ENCODE results near the gene IRF4.

Gene IRF4

DNA sequence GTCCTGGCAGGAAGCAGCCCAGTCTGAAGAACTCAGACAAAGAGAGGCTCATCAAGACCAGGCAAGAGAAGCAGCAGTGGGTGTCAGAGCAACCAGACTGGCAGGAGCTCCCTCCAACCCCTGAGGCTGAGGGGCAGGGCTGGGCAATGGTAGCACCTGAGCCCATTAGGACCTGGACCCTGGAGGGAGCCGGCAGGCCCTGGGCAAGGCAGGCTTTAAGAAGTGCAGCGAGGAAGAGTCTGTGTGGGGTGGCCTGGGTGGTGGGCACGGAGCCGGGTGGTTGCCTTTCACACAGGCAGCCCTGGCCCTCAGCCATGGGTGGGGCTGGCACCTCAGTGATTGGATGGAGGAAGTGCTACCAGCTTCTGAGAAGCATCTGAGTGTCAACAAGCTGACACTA lies 33.1 kb upstream of the IRF4 start:
- FAIRE-seq (no peak), DNase-seq (ENCODE audit: insufficient read length, low spot score) (no peak)
- TF ChIP-seq POLR2A (IDR thresholded peaks at IDR 0.05; ENCODE audit: low read depth, low read length): no peak

DNA sequence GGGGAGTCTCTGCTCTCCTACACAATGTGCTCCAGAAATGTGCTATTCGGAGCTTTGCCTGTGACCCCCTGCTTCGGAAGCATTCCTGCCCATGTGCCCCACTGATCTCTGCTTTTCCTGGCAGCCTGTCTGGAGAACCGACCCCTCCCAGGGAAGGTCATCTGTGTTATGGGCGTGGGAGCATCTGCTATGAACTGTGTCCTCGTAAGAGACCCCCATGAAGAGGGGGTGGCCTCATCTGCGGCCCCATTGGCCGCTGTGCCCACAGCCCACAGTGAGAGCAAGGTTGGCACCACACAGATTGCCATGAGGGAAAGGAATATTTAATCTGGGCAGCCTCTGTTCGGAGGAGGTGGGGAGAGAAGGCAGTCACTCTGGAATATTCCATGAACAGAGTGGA lies 32.7 kb upstream of the IRF4 start:
- DNase-seq (ENCODE audit: insufficient read length, low spot score) (no peak), FAIRE-seq (no peak)
- no peak for TF ChIP-seq POLR2A (IDR thresholded peaks at IDR 0.05; ENCODE audit: low read depth, low read length)

DNA sequence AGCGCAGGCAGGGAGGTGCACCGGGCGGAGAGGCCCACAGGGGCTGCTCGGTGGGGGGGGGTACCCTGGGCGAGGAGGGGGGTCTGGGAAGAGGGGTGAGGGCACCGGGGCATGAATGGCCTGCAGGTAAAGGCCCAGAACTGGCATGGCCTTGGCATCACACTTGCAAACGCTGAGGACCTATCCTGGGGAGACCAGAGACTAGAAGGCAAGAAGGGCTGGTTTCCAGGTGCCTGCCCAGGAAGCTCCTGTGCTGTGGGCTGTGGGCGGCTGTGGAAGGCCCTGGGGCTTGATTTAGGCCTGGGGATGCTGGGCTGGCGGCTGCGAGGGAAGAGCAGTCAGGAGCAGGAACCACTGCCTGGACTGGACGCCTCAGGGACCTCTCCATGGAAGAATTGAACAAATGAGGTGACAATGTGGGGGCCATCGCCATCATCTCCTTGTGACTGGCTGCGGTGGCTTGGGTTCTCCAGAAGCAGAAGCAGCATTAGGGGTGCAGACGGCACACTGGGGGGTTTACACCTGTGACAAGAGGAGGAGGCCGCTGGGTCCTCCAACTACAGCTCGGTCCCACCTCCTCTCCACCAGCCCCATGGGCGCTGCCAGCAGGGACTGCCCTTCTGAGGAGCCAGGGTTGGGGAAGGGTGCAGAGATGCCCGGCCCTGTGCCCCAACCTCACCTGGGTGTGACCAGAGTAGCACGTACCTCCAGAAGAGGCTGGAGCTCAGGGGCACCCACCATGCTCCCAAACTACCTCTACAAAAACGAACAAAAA lies 32.1 kb upstream of the IRF4 start:
- TF ChIP-seq POLR2A (IDR thresholded peaks at IDR 0.05; ENCODE audit: low read depth, low read length): no peak
- FAIRE-seq (no peak), DNase-seq (ENCODE audit: insufficient read length, low spot score) (no peak)

DNA sequence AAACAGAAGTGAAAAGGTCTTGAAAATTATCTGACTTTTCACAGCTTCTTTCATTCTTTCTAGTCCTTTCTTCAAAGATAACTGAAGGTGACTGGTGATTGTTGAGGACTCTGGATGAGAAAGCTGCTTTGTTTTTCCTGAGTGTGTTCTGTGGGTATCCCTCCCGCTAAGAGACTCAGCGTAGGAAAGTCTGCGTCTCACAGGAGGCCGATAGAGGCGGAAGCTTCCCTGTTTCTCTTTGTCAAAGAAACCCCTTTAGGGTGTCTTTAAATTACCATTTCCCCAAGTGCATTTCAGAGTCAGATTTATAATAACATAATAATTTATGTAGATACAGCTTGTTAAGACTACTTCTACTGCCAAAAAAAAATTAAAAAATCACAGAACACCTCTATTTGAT lies 31.2 kb upstream of the IRF4 start:
- no peak for FAIRE-seq
- no peak for DNase-seq (ENCODE audit: insufficient read length, low spot score)
- TF ChIP-seq POLR2A (IDR thresholded peaks at IDR 0.05; ENCODE audit: low read depth, low read length): no peak

DNA sequence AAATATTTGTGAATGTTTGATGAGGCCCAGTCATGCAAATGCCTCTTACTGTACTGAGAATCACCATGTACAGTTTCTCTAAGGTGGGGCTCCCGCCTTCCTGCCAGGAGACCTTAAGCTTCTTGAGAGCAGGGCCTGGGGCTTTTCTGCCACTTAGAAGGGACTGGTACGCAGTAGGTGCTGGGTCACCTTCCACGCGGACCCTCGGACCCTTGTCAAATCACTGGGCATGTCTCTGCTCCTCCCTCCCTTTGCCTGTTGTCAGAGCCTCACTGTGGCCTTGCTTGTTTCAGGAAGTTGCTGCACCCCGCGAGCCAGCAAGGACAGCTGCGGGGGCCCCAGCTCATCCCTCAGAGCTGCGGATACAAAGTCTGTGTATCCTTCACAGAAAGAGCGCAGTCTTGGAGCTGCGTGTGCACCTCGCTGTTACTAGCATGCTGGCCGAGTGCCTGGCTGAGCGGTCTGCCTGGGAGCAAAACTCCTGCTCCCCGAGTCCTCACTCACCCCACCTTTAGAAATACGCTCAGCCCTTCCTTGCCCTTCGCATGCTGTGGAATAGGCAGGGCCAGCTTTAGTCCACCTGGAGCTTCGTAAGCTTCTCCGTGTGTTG lies 30.7 kb upstream of the IRF4 start:
- FAIRE-seq (no peak), DNase-seq (ENCODE audit: insufficient read length, low spot score) (no peak)
- no peak for TF ChIP-seq POLR2A (IDR thresholded peaks at IDR 0.05; ENCODE audit: low read depth, low read length)

DNA sequence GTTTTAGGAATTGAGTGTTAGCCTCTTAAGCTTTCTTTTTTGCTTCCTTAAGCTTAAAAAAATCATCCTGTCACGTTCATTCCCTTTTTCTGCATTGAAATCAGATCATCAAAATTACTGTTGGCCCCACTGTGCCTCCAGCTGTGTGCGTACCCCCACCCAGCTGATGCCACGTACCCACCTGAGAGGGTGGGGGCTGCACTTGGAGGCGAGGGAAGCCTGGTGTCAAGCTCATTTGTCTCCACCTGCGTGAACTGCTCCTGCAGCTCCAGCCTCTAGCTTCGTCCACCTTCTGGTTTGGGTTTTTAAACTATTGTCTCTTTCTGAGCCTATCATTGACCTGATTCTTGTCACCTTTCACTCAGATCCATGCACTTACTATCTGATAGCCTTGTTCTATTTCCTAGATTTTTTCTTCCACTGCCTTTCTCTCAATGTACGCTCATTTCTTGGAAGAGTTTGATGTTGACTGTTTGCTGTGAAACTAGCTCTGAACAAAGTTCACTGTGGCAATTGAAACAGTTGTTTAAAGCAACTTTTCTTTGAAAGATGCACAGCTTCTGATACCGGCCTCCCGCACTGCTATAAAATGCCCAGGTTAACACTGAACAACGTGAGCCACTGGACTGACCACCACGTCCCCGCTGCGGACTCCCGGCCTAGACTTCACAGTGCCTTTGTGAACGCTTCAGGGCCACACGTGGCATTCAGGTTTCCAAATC lies 30.0 kb upstream of the IRF4 start:
- FAIRE-seq (no peak), DNase-seq (ENCODE audit: insufficient read length, low spot score) (no peak)
- TF ChIP-seq POLR2A (IDR thresholded peaks at IDR 0.05; ENCODE audit: low read depth, low read length): no peak

DNA sequence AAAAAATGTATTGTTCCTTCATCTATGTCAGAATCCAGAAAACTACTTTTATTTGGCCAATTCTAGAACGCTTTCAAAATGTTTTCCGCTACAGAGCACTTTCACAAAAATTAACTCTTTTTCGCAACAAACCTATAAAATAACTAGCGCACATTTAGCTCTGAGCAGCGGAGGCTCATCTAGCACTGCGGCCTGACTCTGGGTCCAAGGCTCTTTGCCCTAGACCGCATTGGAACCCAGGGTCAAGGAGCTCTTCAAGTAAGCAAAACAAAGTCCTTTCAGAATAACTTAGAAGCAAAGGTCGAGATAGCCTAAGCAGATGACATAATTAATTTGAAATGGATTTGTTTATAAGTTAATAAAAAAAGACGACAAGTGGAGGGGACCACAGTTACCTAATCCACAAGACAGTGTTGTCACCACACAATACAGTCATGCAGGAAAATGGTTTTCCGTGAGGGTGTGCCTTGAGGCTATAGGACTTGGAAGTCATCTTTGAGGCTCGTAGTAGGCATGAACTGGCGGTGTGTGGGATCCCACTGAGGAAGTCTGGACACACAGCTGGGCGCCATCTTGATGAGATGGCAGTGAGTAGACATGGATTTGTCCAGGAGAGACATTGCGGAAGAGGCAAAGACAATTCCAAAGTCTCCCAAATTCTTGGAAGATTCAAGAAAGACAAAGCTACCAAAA lies 29.2 kb upstream of the IRF4 start:
- no peak for TF ChIP-seq POLR2A (IDR thresholded peaks at IDR 0.05; ENCODE audit: low read depth, low read length)
- FAIRE-seq (no peak), DNase-seq (ENCODE audit: insufficient read length, low spot score) (no peak)

DNA sequence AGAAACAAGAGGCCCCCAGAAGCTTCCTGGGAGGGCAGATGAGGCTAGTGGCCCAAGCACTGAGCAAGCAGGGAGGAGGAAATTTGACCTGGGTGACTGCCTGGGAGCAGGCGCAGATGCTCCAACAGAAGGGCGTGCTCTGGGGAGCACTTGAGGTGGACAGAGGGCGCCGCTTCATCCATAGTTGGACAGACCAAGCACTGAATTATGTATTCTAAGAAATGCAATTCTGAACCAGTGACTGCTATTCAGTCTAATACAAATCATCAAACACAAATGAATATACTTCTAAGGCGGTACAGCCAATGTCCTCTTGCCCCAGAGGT lies 28.7 kb upstream of the IRF4 start:
- DNase-seq (ENCODE audit: insufficient read length, low spot score) (no peak), FAIRE-seq (no peak)
- no peak for TF ChIP-seq POLR2A (IDR thresholded peaks at IDR 0.05; ENCODE audit: low read depth, low read length)

DNA sequence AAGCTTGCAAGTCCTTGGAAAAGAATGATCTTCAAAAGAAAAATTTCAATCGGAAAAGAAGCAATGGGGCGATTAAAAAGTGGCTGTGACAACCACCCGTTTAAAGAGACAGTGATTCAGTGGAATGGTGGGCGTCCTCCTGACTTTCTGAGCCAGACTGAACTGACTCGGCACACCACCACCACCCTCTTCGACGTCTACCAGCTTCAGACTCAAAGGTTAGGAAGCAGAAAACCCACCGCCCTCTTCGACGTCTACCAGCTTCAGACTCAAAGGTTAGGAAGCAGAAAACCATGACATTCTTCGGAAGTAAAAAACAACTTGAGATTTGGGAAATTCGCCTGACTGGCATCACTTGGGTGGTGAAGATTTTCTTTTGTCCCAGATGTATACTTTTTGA lies 28.3 kb upstream of the IRF4 start:
- DNase-seq (ENCODE audit: insufficient read length, low spot score) (no peak), FAIRE-seq (no peak)
- TF ChIP-seq POLR2A (IDR thresholded peaks at IDR 0.05; ENCODE audit: low read depth, low read length): no peak

DNA sequence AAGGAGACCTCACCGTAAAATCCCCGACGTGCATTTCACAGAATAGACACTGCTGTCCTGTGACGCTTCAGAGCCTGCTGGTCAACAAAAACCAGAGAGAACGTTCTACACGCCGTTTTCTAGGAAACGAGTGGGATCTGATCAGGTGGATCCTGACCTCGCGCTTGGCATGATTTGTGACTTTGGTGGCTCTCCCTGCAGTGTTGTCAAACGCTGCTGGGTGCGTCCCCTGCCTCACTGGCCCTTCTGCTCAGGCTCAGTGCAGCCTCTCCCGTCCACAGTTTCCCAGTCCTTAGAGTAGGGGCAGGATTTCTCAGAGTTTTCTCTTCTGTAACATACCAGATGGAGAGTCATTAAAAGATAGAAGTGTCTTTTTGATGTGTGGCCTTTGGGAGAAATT lies 27.6 kb upstream of the IRF4 start:
- FAIRE-seq: no peak
- no peak for TF ChIP-seq POLR2A (IDR thresholded peaks at IDR 0.05; ENCODE audit: low read depth, low read length)
- DNase-seq (ENCODE audit: insufficient read length, low spot score): no peak

DNA sequence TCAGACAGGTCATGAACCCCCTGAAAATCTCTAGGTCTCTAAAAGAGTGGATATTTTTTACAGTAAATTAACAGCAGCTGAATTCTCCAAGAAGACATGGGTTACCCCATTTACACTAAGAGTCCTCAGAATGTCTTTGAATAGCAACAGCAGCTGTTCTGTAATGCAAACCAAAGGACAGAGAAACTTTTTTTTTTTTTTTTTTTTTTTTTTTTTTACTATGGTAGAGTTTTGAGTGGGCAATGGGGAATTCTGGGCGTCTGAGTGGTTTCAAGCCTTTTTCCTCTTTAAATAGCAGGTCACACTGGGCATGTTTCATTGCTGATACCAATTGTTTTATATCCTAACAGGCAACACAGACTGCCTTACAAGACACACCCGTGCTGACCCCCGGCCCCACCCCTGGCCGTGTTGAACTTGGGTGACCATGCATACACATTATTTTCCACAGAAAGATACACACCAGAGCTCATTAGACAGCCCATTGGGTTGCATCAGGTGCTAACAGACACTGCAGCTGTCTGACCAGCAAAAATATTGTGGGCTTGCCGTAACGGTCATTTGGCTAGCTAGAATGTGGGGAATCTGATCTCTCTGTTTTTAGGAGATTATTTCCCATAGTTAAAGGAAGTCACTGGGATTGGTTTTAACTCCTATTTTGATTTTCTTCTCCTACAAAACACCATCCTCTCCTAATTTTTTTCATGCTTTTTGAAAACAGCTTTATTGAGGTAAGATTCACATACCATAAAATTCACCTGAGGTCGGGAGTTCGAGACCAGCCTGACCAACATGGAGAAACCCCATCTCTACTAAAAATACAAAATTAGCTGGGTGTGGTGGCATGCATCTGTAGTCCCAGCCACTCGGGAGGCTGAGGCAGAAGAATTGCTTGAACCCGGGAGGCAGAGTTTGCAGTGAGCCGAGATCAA lies 26.7 kb upstream of the IRF4 start:
- FAIRE-seq: no peak
- TF ChIP-seq POLR2A (IDR thresholded peaks at IDR 0.05; ENCODE audit: low read depth, low read length): no peak
- no peak for DNase-seq (ENCODE audit: insufficient read length, low spot score)

DNA sequence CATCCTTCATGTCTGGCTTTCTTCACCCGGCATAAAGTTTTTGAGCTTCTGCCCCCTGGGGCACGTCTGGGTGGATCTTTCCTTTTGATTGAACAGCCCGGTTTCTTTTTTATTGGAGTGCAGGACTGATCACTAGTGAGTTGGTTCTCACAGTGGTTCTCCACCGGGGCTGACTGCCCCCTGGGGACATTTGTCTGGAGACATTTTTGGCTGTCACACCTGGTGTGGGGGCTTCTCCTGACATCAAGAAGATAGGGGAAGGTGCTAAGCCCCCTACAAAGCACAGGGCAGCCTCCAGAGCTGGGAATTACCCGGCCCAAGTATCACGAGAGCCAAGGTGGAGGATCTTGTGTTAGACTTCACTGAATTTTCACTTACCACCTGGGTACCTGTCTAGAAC lies 25.7 kb upstream of the IRF4 start:
- FAIRE-seq (no peak), DNase-seq (ENCODE audit: insufficient read length, low spot score) (no peak)
- TF ChIP-seq POLR2A (IDR thresholded peaks at IDR 0.05; ENCODE audit: low read depth, low read length): no peak
